ENCODE measurements around the gene MAZ.
A peak's percentile ranks its signal among the peaks of the same experiment; 100 is the strongest.
"Not testable (repeated sequence)": the region's sequence is repeated elsewhere in the genome, so short reads cannot be mapped to it uniquely, and the experiment has no call there.

MAZ gene

DNA sequence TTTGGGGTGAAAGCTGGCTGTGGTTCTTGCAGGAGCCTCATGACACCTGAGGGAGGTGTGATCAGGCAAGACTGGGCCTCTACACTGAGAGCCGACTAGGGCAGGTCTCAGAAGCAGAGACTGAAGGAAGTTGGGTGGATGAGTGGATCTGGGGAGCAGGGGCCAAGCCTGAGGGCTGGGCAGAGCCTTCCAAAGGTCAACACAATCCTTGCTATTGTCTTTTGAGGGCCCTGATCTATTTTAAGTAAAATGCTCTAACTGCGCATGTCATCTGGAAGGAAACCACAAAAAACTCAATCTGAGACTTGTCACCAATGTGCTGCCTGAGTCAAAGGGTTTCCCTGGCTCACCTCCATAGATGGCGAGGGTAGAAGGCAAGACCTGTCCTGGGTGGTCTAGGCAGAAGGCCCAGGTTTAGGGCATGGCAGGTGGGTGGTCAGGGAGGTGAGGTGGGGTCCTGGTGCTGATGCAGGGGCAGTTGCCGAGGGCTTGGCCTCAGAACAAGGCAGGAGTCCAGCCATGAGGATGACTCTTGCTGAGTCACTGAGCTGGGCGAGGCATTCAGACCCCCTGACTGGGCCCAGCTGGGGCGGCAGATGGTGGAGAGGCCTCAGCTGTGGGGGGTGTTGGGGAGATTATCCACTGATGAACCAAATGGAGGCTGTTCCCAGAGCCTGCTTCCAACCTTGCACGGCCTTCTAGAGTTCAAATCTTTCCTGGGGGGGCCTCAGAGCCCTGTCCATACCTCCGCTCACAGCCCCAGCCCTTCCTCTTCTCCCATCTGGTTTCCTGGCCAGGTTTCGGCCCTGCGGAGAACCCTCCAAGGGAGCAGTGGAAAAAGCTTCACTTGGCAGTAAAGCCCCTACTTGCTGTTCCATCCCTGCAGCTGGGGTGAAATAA lies 19.1 kb downstream of the MAZ start:
- DNase-seq, result peak; percentile 73

DNA sequence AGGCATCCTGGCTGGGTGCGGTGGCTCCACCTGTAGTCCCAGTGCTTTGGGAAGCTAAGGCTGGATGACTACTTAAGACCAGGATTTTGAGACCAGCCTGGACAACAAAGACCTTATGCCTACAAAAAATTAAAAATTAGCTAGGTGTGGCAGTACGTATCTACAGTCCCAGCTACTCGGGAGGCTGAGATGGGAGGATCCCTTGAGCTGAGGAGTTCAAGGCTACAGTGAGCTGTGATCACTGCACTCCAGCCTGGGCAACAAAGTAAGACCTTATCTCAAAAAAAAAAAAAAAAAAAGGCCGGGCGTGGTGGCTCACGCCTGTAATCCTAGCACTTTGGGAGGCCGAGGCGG lies 20.0 kb downstream of the MAZ start:
- DNase-seq, result no peak

DNA sequence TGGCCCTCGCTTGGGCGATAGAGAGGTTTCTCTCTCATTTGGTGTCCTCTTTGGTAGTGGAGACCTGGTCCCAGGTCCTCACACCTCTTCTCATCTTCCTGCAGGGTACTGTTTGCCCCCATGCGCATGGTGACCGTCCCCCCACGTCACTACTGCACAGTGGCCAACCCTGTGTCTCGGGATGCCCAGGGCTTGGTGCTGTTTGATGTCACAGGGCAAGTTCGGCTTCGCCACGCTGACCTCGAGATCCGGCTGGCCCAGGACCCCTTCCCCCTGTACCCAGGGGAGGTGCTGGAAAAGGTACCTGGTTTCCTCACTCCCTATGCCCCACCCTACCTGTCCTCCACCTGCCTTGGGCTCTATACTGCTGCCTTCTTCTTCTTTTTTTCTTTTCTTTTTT lies 24.4 kb downstream of the MAZ start:
- DNase-seq, result no peak

DNA sequence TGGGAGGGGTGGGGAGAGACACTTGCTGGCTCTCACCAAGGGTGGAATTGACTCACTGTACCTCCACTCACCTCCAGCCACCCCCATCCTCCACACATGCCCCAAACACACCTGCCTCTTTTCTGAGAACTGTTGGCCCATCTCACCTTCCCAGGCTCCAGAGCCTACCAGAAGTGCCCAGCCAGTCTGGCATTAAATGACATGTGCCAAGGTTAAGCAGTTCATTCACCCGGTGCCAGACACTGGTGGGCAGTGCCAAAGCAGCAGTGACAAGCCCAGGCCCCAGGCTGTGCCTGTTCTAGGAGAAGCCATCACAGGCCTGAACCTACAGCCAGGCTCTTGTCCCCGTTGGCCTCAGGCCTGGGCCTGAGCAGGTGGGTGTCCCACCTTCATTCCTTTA lies 25.2 kb downstream of the MAZ start:
- no peak for DNase-seq

DNA sequence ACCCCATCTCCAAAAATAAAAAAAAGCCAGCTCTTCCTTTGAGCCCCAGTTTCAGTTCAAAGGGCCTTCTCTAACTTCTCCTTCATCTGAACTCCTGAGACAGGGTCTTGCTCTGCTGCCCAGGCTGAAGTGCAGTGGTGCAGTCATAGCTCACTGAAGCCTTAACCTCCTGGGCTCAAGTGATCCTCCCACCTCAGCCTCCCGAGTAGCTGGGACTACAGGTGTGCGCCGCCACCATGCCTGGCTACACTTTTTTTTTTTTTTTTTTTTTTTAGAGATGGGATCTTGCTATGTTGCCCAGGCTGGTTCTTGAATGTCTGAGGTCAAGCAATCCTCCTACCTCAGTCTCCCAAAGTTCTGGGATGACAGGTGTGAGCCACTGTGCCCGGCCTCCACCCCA lies 26.9 kb downstream of the MAZ start:
- not testable (repeated sequence) for DNase-seq

DNA sequence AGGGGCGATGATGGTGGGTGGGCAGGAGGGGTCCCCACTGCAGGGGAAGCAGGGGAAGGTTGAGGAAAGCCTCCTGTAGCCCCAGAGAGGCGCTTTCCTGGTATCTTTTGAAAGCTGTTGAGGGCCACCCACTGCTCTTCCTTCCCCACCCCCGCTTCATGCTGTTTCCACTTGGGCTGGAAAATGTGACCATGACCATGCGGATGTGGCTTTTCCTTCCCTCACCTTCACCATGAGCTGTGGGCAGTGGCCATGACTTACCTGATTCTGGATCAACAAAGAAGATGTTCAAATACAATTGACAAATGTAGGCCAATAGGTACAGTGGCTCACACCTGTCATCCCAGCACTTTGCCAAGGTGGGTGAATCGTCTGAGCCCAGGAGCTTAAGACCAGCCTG lies 27.8 kb downstream of the MAZ start:
- no peak for DNase-seq

DNA sequence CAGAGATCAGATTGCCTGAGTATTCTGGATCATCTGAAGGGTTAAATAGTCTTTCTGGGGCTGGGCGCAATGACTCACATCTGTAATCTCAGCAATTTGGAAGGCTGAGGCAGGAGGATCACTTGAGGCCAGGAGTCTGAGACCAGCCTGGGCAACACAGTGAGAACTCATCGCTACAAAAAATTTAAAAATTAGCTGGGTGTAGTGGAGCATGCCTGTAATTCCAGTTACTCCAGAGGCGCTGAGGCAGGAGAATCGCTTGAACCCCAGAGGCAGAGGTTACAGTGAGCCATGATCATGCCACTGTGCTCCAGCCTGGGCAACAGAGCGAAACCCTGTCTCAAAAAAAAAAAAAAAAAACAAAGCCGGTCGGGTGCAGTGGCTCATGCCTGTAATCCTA lies 29.6 kb downstream of the MAZ start:
- no peak for DNase-seq

DNA sequence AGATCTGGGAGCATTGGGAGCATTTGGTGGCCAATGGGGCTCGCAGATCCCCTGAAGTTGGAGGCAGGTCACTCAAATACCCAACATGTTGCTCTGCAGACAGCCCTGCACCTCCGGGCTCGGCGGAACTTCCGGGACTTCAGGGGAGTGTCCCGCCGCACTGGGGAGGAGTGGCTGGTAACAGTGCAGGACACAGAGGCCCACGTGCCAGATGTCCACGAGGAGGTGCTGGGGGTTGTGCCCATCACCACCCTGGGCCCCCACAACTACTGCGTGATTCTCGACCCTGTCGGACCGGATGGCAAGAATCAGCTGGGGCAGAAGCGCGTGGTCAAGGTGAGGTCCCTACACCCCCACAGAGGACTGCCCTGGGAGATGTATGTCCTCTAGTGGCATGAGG lies 30.3 kb downstream of the MAZ start:
- DNase-seq, result no peak

DNA sequence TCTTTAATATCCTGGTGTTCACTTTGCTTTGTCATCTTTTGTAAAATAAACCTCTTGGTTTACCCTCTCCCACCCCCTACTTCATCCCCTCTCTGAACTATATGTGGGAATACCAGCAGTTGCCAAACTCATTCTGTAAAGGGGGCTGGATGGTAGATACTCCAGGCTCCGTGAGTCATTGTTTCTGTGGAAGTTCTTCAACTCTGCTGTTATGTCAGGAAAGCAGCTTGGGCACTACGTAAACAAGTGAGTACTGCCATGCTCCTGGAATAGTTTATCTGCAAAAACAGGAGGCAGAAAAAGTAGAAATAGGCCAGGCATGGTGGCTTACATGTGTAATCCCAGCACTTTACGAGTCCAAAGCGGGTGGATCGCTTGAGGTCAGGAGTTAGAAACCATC lies 31.5 kb downstream of the MAZ start:
- DNase-seq, result no peak

DNA sequence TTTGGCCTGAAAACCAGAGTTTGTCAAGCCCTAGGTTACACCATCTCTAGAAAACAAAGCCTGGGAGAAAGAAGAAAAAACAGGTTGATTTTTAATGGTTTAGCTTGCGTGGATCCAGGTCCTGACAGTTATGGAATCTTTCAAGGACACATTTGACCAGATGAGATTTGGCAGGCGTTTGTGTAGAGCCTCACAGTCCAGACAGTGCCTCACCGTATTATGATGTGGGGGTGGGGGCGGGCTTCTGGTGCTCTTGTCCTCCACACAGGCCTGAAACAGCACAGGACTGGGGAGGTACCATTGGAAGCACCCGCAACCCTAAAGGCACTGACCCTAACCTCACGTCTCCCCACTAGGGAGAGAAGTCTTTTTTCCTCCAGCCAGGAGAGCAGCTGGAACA lies 33.5 kb downstream of the MAZ start:
- DNase-seq, result no peak

DNA sequence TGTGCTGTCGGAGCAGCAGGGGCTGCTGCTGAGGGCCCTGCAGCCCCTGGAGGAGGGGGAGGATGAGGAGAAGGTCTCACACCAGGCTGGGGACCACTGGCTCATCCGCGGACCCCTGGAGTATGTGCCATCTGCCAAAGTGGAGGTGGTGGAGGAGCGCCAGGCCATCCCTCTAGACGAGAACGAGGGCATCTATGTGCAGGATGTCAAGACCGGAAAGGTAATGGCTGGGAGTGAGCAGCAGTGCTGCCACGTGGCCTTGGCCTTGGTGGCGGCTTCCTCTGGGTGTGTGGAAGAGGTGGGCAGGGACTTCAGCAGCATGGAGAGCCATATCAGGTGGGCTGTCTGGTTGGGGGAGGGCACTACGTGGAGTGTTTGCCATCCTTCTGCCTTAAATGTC lies 33.9 kb downstream of the MAZ start:
- DNase-seq, result no peak

DNA sequence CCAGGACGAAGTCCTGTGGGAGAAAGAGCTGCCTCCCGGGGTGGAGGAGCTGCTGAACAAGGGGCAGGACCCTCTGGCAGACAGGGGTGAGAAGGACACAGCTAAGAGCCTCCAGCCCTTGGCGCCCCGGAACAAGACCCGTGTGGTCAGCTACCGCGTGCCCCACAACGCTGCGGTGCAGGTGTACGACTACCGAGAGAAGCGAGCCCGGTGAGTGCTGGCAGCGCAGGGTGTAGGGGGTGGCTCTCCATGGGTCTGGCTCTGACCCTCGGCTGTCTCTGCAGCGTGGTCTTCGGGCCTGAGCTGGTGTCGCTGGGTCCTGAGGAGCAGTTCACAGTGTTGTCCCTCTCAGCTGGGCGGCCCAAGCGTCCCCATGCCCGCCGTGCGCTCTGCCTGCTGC lies 35.3 kb downstream of the MAZ start:
- DNase-seq, result no peak

DNA sequence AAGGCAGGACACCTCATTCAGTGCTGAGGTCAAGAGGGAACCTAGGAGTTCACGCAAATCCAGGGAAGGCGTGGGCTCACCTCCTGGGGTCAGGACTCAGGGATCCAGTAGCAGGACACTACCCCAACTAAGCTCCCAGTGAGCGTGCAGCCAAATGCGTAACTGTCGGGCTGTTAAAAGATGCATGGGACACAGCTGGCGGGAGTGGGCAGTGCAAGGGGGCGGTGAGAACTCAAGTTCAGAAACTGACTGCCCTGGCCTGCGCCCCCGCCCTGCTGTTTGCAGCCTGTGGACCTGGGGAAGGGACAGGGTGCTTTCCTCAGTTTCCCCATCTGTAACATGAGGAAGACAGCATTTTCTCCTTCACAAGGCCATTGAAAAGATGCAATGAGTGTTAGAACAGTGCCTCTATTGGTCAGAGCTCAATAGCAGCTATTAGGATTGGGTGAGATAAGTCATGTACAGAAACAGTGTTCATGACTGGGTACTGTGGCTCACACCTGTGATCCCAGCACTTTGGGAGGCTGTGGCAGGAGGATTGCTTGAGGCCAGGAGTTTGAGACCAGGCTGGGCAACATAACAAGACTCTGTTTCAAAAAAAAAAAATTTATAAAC lies 36.5 kb downstream of the MAZ start:
- no peak for DNase-seq

DNA sequence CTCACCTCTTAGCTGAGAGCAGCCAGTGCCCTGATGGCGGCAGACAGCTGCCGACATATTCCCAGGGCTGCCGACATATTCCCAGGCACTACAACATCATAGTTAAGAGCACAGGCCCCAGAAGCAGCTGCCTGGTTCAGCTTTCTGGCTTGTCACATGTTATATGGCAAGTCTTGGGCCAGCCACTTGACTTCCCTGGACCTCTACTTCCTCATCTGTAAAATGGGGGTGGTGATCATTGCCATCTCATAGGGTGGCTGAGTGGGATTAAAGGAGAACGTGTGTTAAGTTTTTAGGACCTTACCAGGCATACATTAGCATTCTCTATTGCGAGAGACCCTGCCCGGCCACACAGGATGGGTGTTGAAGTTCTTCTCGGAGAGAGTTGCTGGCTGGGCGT lies 37.6 kb downstream of the MAZ start:
- no peak for DNase-seq

DNA sequence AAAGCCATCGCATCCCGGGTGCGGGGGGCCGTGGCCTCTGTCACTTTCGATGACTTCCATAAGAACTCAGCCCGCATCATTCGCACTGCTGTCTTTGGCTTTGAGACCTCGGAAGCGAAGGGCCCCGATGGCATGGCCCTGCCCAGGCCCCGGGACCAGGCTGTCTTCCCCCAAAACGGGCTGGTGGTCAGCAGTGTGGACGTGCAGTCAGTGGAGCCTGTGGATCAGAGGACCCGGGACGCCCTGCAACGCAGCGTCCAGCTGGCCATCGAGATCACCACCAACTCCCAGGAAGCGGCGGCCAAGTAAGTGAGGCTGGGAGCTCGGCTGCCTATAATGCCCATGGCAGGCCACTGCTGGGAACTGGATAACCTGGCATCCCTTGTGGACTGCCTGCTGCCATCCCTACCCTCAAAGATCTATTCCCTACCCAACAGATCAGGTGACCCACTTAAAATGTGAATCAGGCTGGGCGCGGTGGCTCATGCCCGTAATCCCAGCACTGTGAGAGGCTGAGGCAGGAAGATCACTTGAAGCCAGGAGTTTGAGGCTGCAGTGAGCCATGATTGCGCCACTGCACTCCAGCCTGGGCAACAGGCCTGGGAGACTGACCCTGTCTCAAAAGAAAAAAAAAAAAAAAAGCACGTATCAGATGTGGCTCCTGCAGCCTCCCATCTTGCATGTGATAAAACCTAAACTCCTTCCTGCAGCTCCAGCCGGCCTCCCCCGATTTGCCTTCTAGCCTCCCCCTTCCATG lies 38.4 kb downstream of the MAZ start:
- DNase-seq, result no peak

DNA sequence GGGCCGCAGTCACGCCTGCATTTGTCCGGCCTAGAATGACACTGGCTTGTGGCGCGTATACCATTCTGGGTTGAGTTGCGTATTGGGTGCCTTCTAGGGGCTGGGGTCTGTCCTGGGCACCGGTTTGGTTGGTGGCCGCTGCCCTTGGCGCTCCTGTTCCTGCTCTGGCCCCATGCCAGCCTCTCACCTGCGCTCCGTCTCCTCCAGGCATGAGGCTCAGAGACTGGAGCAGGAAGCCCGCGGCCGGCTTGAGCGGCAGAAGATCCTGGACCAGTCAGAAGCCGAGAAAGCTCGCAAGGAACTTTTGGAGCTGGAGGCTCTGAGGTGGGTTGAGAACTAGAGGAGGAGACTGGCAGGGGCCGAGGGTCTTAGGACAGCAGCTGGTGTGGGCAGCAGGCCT lies 39.3 kb downstream of the MAZ start:
- no peak for DNase-seq

DNA sequence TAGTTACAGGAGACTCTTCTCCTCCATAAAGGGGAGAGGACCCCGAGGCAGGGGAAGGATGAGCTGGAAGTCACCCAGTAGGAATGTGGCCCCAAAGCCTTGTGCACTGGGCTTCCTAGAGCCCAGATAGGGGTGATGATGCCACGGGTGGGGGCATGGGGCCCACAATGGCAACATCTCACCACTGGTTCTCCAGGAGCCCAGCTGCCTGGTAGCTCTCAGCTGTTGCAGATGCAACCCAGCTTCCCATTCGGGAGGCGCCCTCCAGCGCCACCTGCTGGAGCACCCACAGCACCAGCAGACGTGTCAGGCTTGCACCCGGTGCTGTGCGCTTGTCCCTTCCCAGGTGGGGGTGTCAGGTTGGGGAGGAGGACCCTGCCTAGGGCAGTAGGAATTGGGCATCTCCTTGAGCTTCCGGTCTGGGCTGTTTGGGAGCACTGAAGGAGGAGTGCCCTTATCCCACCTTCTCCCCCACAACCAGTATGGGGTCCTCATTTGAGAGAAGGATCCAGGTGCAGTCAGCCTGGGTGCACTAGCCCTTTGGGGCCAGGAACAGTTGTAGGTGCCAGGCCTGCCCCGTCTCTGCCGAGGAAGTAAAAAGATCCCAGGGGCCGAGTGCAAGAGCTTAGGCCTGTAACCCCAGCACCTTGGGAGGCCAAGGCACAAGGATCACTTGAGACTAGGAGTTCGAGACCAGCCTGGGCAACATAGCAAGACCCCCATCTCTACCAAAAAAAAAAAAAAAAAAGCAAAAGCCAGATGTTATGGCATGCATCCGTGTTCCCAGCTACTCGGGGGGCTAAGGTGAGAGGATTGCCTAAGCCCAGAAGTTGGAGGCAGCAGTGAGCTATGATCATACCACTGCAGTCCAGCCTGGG lies 42.3 kb downstream of the MAZ start:
- DNase-seq, result peak; percentile 94

DNA sequence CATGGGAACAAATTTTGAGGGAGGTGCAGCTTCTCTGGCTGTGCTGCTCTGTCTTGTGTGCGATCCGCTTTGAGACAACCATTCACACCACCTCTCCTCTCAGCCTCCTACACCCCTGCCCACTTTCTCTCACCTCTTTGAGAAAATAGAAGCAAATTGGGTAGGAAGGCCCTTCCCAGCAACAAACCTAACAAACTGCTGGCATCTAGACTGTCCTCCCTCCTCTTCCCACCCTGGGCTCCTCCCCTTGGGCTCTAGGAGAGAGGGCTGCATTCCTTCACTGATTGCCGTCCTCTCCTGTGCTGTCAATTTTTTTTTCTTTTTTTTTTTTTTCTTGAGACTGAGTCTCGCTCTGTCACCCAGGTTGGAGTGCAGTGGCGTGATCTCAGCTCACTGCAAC lies 43.2 kb downstream of the MAZ start:
- DNase-seq, result no peak

DNA sequence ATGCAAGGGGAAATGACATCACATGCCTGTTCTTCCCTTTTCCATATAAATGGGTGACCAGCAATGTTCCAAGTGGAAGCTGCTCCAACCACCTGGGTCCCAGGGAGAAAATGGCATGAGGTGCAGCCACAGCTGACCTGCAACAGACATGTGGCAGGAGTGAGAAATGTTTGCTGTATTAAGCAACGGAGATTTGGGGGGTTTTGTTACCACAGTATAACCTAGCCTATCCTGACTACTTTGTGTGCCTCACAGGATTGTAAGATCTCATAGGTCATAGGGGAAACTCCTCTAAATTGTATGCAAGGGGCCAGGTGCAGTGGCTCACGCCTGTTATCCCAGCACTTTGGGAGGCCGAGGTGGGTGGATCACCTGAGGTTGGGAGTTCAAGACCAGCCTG lies 44.7 kb downstream of the MAZ start:
- no peak for DNase-seq

DNA sequence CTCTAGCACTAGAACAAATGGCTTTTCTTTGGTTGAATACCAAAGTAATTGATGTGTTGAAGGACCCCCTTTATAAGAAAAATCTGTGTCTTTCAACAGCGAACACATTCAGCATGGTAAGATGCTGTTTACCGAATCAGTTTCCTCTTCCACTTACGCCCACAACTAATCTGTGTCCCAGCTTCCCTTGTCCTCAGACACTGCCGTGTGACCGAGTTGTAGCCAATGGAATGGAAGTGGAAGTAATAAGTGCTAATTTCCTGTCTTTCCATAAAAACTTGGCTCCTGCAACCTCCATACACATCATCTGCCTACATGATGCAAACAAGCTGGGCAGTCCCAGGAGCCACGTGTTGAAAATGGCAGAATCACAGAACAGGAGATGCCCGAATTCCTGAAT lies 46.3 kb downstream of the MAZ start:
- no peak for DNase-seq

DNA sequence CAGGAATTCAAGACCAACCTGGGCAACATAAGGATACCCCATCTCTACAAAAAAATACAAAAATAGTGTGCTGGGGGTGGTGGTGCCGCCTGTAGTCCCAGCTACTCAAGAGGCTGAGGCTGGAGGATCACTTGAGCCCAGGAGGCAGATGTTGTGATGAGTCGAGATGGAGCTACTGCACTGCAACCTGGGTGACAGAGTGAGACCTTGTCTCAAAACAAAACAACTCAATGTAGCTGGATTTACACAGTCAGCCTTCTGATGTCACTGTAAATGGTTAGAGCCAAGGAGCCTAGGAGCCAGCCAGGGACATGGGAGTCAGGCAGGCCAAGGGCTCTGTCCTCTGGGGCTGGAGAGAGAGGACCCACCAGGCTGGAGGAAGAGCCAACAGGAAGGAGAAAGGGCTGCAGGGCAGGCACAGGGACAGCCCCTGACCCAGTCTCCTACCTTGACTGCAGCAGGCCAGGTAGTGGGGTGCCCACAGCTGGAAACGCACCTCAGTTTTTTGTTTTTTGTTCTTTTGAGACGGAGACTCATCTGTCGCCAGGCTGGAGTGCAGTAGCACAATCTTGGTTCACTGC lies 48.3 kb downstream of the MAZ start:
- DNase-seq, result no peak

DNA sequence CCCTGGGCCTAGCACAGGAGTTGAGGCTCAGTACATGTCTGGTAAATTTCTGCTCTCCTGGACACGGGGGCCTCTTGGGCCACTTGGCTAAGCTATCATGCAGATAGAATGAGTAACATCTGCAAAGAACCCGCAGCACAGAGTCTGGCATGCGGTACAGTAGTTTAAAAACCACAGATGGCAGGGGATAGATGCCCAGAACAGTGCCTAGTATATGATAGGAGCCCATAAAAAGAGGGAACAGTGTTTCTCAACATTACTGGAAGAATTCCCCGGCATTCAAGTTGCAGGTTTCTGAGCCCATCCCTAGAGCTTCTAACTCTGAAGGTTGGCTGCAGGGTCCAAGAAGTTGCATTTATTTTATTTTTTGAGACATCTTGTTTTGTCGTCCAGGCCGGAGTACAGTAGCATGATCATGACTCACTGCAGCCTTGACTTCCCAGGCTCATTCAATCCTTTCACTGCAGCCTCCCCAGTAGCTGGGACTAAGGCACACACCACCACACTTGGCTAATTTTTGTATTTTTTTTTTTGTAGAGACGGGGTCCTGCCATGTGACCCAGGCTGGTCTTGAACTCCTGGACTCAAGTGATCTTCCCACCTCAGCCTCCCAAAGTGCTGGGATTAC lies 50.9 kb downstream of the MAZ start:
- DNase-seq, result no peak

Data from activated CD8-positive, alpha-beta memory T cell treated with anti-CD3 and anti-CD28 coated beads, Interleukin-2, amount 50 U/mL, for 48 hours (primary cell).